CD4-positive, alpha-beta T cell treated with Interleukin-17A for 4 hours (primary cell): Measurements from ENCODE around the gene FPGS.
"Not testable (repeated sequence)": the region's sequence is repeated elsewhere in the genome, so short reads cannot be mapped to it uniquely, and the experiment has no call there.

Source experiments
- DNase-seq: peaks from one replicate; pipeline ENCODE4 v3.0.0-alpha.2; 2020; ENCODE audit warnings: mixed read lengths

Gene FPGS

GRCh38 chr9:127845619-127846018, 42.9 kb downstream of the FPGS start:
- DNase-seq, result not testable (repeated sequence)

GRCh38 chr9:127846443-127847177, 43.9 kb downstream of the FPGS start:
- no peak for DNase-seq

GRCh38 chr9:127847178-127847510, 44.5 kb downstream of the FPGS start:
- DNase-seq, result no peak

GRCh38 chr9:127847833-127848755, 45.4 kb downstream of the FPGS start:
- no peak for DNase-seq

- no peak for DNase-seq
Observed at GRCh38 chr9:127848756-127849504, 46.2 kb downstream of the FPGS start.

GRCh38 chr9:127850286-127850830, 47.7 kb downstream of the FPGS start:
- no peak for DNase-seq

GRCh38 chr9:127852829-127853228, 50.1 kb downstream of the FPGS start:
- no peak for DNase-seq

GRCh38 chr9:127853312-127854183, 50.9 kb downstream of the FPGS start:
- peak; percentile 29 for DNase-seq

- peak; percentile 55 for DNase-seq
Observed at GRCh38 chr9:127854184-127854806, 51.6 kb downstream of the FPGS start, which contains the start of gene ENG. ENG (minus strand) TSS chr9:127854658; CDS start chr9:127854355, 303 bp downstream.

GRCh38 chr9:127854960-127855359, 52.3 kb downstream of the FPGS start:
- DNase-seq, result no peak

GRCh38 chr9:127855522-127855921, 52.8 kb downstream of the FPGS start:
- no peak for DNase-seq

GRCh38 chr9:127856094-127856728, 53.5 kb downstream of the FPGS start:
- DNase-seq, result no peak

GRCh38 chr9:127856729-127857116, 54.0 kb downstream of the FPGS start:
- no peak for DNase-seq

- no peak for DNase-seq
Observed at GRCh38 chr9:127857278-127857677, 54.6 kb downstream of the FPGS start.

- DNase-seq, result no peak
Observed at GRCh38 chr9:127858041-127858512, 55.4 kb downstream of the FPGS start.

- no peak for DNase-seq
Observed at GRCh38 chr9:127860260-127860659, 57.6 kb downstream of the FPGS start.

- DNase-seq, result no peak
Observed at GRCh38 chr9:127860779-127861178, 58.1 kb downstream of the FPGS start.

- DNase-seq, result peak; percentile 69
Observed at GRCh38 chr9:127862075-127863011, 59.7 kb downstream of the FPGS start.

- DNase-seq, result no peak
Observed at GRCh38 chr9:127863191-127863621, 60.5 kb downstream of the FPGS start.
